Ishikawa (cell line): ENCODE measurements around the gene ENG.

ENCODE experiments used
- CEBPB ChIP-seq: IDR thresholded peaks from 2 replicates; pipeline ENCODE4 v1.6.1; 2012
- EGR1 ChIP-seq: IDR thresholded peaks from 2 replicates; pipeline ENCODE4 v1.6.1; 2012
- EP300 ChIP-seq: IDR thresholded peaks from 2 replicates; pipeline ENCODE4 v1.6.1; 2012; ENCODE audit warnings: borderline replicate concordance
- FOXM1 ChIP-seq: IDR thresholded peaks from 2 replicates; pipeline ENCODE4 v1.6.1; 2012; ENCODE audit warnings: low read depth, borderline replicate concordance
- MAX ChIP-seq: IDR thresholded peaks from 2 replicates; pipeline ENCODE4 v1.6.1; 2012
- NFIC ChIP-seq: IDR thresholded peaks from 2 replicates; pipeline ENCODE4 v1.6.1; 2012
- RAD21 ChIP-seq: IDR thresholded peaks from 2 replicates; pipeline ENCODE4 v1.6.1; 2012; ENCODE audit warnings: low read depth
- REST ChIP-seq: IDR thresholded peaks from 2 replicates; pipeline ENCODE4 v1.6.1; 2012; ENCODE audit warnings: low read depth, mild to moderate bottlenecking
- TAF1 ChIP-seq: IDR thresholded peaks from 2 replicates; pipeline ENCODE4 v1.6.1; 2012; ENCODE audit warnings: low read depth, mild to moderate bottlenecking
- TCF12 ChIP-seq: IDR thresholded peaks from 2 replicates; pipeline ENCODE4 v1.6.1; 2012; ENCODE audit warnings: low read depth
- USF1 ChIP-seq: IDR thresholded peaks from 2 replicates; pipeline ENCODE4 v1.6.1; 2012
- YY1 ChIP-seq: IDR thresholded peaks from 2 replicates; pipeline ENCODE4 v1.6.1; 2012; ENCODE audit warnings: low read depth
- ZBTB7A ChIP-seq: IDR thresholded peaks from 2 replicates; pipeline ENCODE4 v1.6.1; 2012; ENCODE audit warnings: low read depth

- TF ChIP-seq NFIC (no peak), TAF1 (no peak), EP300 (no peak), MAX (no peak), FOXM1 (no peak), REST (no peak), RAD21 (no peak), CEBPB (no peak), YY1 (no peak), USF1 (no peak), ZBTB7A (no peak), EGR1 (no peak), TCF12 (no peak)
Measured at GRCh38 chr9:127770583-127770904, 83.9 kb downstream of the ENG start.
